SU-DHL-6 (cell line): Measurements from ENCODE around the gene GATAD2A.

Source experiments
- CTCF ChIP-seq: fragments of 200-600 bp; sonication (generic); IDR thresholded peaks from one replicate; pipeline ENCODE4 v1.5.1; 2017; ENCODE audit warnings: antibody characterized with exemption, mild to moderate bottlenecking, low read length, moderate library complexity; ENCODE audit not compliant: insufficient read depth, poor library complexity, severe bottlenecking
- EZH2phosphoT487 ChIP-seq: fragments of 200-600 bp; sonication (generic), shearing (Covaris generic); conservative IDR thresholded peaks from 2 replicates; pipeline ENCODE4 v1.6.1; 2018; ENCODE audit warnings: mild to moderate bottlenecking, antibody characterized with exemption, low read length, moderate library complexity, mixed read lengths

GRCh38 chr19:19460258-19460731 lies 54.8 kb downstream of the GATAD2A start:
- TF ChIP-seq CTCF (no peak), EZH2phosphoT487 (no peak)
